HG03095 (cell line): ENCODE data around the gene RNF26.

Source experiments
- ATAC-seq: cut with Tn5 transposase; IDR thresholded peaks from one replicate; pipeline ENCODE4 v1.9.1; 2021; ENCODE audit warnings: moderate library complexity; ENCODE audit not compliant: unreplicated experiment

The RNF26 gene

DNA sequence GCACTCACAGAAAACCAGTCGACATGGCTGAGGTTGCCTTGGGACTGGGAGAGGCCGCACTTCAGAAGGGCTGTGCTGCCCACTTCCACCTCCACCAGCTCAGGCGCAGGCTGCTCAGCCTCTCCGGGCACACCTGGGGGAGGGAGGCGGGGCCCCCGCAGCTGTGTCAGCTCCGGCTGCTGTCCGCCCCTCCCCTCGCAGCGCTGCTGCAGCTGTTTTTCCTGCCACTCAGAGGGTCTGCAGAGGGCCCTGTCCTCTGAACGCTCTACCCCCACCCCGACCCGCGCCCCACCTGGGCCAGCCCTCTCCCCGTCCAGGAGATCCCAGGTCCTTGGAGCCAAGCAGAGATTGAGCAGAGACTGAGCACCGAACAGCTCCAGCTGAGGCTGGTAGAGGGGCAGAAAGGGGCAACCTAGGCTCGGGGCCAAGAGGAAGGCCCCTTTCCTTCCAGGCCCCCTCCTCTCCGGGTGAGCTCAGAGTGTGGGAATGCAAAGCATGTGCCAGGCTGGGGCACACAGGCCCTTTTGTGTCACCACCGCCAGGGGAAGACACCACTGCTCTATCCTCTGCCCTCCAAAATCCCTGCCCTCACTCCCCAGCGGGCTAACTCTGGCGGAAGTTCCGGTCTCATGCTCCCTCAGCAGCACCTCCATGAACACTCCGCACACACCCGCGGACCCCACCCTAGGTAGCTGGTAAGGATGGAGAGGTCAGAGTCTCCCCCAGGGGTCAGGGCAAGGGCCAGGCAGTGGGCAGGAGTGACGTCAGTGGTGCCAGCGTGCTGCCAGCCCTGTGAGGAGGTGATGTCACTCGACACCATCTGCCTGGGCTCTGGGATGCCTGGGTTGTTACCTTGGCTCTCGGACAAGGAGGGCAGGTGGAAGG, 19.0 kb upstream of the RNF26 start:
- no peak for ATAC-seq

DNA sequence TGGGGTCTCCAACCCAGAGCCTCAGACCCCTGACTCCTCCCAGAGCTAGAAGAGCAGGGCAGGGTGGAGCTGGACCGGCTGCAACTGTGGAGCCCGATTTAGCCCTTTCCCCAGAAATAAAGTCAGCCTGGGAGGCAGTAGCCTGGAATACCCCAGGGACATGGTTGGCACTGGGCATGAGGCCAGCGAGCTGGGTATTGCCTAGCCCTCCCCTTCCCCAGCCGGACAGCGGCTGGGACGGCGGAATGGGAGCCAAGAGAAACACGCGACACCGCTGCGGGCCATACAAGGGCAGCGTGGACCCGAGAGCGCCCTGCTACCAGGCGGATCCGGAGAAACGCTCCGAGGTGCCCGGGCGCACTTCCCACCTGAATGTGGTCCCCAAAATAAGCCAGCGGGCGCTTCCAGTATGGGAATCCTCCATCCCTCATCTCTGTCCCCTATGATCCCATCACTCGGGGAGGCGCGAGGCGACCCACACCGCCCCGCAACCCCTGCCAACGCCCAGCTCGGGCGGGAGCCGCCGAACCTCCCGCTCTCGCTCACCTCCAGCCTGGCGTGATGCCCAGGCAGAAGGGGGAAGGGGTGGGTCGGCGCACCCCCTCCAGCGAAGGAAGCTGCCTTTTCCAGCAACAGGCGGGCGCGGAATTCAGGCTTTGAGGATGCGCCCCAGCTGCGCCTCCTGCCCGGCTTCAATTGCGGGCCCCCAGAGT, 18.2 kb upstream of the RNF26 start:
- no peak for ATAC-seq

DNA sequence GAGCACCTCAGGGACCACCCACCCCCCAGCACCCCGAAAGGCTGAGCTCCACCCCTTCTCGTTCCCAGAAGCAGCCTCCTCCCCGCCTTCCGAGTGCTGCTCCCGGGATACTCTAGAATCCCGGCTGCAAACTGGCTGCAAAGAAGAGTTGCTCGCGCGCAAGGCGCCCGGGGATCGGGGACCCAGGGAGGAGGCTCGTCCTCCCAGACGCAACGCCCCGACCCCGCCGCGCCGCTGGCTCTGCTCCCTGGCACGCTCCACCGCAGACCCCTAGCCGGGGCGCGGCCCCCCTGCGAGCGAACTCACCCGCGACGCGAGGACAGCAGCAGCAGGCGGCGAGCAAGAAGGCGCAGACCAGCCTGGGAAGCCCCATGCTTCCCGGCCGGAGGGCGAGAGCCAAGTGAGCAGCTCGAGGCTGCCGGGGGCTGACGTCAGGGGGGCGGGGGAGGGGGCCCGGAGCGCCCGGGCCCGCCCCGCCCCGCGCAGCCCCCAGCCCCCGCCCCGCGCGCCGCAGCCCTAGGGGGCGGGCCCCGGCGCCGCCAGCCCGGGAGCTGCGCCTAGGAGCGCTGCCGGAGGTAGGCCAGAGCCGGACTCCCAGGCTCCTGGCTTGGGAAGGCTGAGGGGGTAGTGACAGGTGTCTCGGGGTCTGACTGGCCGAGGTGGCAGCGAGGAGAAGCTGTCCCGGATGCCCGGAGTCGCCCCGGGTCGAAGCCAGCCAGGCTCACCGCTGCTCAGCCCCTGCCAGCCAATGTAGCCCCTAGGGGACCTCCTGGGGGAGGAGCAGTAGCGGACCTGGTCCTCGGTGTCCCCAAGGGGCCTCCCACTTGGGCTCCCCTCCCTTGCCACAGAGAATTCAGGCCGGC, 17.4 kb upstream of the RNF26 start, which contains the start of gene MCAM:
MCAM (minus strand) TSS at position 402 of the 863 bp plus-strand sequence; CDS start at position 373, 29 bp downstream.
- no peak for ATAC-seq

DNA sequence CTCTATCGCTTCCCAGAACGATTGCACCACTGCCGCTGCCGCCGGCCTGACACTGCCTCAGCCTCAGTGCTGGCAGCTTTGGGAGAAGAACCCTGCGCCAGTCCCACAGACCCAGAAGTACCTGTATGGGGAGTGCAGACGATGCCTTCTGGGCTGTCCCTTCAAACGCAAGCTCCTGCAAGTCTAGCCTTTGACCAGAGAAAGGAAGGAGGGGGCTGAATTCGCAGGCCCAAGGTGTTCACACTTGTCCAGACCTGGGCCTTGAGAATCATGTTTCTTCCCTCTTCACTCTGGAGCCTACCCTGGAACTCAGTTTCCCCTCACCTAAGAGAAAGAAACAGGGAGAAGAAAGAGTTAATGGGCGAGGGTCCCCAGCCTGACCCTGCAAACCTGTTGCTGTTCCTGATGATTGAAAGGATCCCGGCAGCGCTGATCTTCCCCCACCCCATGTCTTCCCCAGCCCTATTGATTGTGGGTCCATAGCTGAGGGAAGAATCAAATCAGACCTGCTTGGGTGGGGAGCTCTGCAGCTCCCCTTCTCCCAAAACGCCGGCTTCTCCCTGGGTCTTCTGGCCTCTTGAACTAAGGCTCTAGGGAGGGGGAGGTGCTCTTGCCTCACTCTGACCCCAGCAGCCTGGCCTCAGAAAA, 16.6 kb upstream of the RNF26 start:
- ATAC-seq, result no peak

DNA sequence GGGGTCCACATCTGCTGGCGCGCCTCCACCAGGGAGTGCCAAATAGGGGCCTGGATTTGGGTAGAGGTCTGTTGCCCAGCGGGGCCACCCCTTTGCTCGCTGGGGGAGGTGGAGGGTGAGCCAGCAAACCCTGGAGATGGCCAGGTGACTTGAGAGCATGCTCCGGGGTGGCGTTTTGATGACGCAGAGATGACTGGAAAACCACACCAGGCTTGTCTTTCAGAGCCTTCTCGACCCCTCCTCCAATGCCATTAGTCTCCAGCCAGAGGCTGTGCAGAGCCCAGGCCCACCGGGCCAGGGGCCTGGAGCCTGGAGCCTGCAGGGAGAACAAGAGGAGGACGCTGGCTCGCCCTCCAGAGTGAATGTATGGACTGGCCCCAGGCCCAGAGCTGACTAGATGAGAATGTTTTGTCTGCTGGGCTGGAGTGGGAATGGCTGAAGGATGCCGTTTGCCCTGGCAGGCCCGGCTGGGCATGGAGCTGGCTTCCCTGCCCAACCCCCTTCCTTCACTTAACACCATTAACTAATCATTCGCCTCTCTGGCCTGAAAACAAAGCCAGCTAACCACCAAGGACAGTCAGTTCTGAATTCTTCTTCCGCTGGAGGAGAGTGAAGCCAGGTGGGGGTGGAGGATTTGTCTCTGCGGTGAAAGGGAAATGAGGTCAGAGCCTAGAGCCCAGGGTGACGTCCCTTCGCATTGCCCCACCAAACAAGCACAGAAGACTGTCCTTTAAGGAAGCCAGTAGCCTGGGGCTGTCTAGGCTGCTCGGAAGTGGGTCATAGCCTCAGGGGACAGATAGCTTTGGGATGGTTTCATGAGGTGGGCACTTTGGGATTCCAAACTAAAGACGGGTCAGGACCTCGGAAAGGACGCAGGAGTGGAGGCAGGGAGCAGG, 15.8 kb upstream of the RNF26 start:
- ATAC-seq, result peak; percentile 32

DNA sequence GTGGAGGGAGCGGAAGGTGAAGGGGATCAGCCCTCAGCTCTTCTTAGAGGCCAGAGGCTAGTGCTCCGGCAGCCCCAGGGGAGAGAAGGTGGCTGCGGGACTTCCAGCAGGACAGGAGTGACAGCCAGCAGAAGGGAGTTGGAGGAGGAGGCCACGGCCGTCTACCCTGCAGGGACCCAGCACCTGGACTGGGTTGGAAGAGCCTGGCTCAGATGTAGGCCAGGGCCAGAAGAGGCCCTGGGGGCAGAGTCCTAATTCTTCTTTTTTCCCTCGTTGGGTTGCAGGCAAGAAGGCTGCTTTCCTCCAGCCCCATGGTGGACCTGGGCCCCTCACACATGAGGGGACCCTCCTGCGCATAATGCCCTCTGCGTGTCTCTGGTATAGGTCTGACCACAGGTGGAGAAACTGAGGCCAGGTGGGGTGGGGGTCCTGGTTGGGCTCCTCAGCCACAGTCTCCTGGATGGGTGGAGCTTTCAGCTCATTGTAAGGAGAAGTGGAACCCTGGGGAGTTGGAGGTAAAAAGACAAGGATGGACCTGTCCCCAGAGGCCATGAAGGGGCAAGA, 15.1 kb upstream of the RNF26 start:
- ATAC-seq, result no peak

DNA sequence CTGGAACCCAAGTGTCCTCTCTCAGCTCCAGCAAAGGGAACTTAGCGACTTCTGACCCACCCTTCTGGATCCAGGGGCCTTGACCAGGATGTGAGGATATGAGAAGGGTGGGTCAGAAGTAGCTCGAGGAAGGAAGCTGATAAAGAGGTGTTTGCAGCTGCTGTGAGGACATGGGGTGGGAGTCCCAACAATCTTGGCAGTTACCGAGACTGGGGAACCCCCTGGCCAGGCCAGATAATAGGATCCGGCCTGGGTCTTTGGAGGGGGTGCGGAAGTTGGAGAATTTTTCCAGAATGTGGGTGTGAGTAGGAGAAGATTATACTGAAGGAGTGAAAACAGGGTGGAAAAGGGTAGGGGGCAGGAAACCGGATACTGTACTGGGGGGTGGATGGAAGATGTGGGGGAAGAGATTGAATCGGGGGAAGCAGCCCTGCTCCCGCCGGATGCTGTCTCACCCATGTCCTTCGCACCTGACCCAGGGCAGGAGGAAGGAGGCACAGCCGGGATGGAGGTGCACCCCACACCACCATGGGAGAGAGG, 14.6 kb upstream of the RNF26 start:
- no peak for ATAC-seq

DNA sequence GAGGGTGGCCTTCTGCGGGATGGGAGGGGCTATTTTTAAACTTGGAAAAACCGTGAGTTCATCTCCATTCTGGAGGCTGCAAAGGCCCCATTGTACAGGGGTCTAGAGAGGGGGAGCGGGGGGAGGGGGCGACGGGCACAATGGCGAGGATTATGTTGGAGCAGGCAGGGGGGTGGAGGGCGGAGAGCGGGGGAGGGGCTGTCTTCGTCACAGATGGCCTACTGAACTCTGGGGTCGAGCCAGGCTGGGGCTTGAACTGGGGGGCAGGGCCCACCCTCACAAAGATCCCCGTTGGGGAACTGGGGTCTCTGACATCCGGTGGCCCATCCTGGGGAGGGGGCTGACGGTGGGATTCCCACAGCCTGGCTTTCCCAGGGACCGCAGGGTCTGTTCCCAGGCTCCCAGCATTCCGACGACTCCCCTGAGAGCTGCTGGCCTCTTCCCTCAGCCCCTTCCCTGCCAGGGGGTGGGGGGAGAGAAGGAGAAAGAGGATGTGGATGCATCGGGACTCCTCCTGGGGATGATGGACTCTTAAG, 14.0 kb upstream of the RNF26 start:
- no peak for ATAC-seq

DNA sequence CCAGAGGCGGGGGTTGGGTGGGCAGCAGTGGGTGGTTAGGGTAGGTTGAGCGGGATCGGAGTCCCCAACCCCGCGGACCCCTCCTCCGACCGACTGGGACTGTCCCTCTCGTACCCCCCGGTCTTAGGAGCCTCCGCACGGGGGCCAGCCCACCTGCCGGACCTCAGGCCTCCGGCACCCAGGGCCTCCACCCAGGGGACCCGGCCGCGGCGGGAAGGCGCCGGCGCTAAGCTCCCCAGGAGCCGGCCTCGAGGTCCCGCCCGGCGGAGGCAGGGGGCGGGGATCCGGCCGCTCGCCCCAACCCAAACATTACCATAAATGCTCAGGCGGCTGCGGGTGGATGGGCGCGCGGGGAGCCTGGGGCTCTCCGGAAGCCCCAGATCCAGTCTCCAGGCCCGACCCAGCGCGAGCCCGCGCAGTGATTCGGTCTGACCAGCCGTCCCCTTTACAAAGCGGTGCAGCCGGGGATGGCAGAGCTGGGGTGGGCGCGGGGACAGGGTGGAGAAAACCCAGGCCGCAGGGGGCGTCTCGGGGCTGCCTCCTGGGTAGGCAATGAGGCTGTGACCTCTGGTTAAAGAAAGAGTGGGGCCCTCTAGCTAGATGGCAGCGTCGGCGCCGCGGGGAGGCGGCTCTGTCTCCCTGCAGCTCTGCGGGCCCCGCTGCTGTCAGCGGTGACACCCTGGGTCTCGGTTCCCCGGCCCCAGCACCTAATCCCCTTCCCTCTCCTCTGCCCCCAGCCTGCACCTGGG, 13.4 kb upstream of the RNF26 start:
- no peak for ATAC-seq

DNA sequence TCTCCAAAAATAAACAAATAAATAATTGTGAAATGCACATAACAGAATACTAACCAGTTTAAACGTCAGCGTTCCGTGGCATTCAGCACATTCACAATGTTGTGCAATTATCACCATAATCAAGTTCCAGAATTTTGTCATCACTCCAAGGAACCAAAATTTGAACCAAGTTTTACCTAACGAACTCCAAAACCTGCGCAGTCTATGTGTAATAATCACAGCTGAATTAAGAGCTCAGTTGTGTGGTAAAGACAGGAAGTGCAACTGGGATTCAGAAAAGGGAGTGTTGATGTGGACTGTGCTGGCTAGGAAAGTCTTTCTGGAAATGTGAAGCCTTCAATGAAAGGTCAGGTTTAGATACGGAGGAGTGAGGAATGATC, 12.0 kb upstream of the RNF26 start:
- ATAC-seq, result no peak

DNA sequence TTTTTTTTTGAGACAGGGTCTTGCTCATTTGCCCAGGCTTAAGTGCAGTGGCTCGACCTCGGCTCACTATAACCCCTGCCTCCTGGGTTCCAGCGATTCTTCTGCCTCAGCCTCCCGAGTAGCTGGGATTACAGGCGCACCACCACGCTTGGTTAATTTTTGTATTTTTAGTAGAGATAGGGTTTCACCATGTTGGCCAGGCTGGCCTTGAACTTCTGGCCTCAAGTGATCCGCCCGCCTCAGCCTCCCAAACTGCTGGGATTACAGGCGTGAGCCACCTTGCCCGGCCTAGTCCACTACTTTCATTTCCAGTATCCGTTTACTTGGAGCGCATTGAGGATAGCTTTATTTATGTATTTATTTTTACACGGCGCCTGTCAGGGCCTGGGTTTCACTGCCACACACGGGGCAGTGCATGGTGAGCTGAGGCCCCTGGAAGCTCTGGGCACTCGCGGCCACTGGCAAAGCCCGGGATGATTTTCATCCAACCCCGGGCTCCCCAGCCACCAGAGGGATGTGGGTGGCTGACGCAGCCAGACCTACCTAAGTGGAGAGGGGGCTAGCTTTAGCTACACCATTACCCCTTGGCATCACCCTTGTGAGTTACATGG, 11.3 kb upstream of the RNF26 start:
- ATAC-seq, result no peak

DNA sequence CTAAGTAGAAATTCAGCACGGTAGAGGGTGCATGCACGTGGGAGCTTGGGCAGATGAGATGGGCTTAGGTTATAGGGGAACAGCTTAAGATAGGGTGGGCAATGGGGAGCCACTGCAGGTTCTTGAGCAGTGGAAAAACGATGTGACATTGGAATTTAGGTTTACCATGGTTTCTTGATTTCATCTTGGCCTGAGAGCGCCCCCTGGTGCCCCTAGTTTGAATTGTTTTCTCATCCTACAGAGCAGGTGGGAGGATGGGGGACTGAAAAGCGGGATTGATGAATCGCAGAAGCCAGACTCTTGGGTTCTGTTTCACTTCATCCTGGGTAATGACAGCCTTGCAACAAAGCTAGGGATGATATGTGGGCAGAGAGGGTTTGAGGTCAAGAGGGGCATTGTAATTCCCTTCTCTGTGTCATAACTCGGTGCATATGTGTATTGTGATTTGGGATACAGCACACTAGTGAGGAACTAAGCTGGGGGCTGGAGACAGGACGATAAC, 10.7 kb upstream of the RNF26 start:
- no peak for ATAC-seq

DNA sequence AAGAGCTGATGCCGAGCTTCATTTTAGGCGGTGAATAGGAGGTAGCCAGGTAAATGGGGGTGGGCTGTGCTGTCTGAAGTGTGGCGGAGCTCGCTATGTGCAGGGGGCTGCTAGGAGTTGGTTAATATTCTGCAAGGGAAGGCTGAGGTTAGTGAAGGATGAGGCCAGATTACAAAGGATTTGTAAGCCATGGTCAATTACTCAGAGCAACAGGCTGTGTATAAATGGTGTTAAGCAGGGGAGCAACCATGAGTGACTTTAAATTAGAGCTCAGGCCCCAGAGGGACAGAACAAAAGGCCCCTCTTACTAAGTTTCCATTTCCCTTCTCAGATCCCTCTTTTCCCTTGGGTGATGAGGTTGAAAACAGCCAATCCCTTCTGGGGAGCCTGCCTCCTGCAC, 10.1 kb upstream of the RNF26 start:
- no peak for ATAC-seq

DNA sequence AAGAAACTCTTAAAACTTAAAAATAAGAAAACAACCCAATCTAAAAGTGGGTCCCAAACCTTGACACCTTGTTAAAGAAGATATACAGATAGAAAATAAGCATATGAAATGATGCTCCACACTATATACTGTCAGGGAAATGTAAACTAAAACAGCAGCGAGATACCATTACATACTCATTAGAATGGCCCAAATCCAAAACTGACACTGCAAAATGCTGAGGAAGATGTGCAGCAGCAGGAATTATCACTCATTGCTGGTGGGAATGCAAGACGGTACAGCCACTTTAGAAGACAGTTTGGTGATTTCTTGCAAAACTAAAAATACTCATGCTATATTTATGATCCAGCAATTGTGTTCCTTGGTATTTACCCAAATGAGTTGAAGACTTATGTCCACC, 5.0 kb upstream of the RNF26 start:
- ATAC-seq, result no peak

DNA sequence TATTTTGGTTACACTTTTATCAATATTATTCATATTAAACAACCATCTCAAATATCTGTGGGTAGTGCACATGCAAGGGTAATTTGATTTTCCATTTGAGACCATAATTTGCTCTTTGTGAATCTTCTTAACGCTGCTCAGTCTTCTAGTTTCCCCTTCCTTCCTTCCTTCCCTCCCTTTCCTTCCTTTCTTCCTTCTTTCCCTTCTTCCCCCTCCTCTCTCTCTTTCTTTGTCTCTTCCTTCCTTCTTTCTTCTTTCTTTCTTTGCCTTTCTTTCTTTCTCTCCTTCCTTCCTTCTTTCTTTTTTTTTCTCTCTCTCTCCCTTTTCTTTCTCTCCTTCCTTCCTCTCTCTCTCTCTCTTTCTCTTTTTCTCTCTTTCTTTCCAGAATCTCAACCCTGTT, 4.1 kb upstream of the RNF26 start:
- no peak for ATAC-seq

DNA sequence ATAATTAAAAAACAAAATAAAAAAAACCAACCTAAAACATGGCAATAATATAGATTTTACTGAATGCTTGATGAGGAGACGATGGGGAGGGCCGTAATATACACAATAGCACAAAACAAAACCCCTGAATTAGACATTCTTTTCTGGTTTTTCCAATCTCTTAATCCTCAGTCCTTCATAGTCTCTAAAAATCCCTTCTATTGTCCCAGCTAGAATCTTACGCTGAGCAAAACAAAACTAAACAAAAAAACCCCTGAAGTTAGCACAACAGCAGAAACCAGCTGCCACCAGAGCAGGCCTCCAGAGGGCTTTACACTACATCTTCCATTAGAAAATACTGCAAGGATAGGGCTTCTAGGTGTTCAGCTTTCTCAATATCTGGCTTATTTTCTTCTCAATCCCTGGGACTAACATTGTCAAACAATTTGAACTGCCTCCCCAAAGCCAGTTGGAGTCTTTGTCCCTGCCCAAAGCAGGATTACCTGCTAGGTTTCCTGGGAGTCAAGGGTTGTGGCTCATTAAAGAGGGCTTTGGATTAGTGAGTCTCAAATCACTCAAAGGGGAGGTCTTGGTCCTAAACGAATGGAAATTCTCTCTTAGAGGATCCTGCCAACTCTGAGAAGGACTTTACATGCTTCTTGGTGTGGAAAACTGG, 2.1 kb upstream of the RNF26 start:
- ATAC-seq, result no peak

DNA sequence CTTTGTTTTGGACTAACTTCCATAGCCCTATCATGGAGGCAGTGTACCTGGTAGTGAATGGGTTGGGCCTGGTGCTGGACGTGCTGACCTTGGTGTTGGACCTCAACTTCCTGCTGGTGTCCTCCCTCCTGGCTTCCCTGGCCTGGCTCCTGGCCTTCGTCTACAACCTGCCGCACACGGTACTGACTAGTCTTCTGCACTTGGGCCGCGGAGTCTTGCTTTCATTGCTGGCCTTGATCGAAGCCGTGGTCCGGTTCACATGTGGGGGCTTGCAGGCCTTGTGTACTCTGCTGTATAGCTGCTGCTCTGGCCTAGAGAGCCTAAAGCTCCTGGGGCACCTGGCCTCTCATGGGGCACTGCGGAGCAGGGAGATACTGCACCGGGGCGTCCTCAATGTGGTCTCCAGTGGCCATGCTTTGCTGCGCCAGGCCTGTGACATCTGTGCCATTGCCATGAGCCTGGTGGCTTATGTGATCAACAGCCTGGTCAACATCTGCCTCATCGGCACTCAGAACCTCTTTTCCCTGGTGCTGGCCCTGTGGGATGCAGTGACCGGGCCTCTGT, 846 bp downstream of the RNF26 start:
- ATAC-seq, result no peak
